NCI-H2196 treated with DMSO at 0.1 percent for 48 hours (cell line): ENCODE measurements around the gene SUCLG1.
"Not testable (repeated sequence)": the region's sequence is repeated elsewhere in the genome, so short reads cannot be mapped to it uniquely, and the experiment has no call there.

Experiments used
- DNase-seq: peaks from one replicate; lab custom pipeline; 2025; ENCODE audit not compliant: unreplicated experiment; lab: John Stamatoyannopoulos, UW

SUCLG1 gene

GRCh38 chr2:84459018-84459943, at the start of gene SUCLG1:
TSS of gene SUCLG1 (minus strand) at chr2:84459280. CDS start at chr2:84459269, 11 bp downstream.
- peak; percentile 25 for DNase-seq

- DNase-seq, result no peak
Observed at GRCh38 chr2:84498150-84498799, 39.2 kb upstream of the SUCLG1 start.

GRCh38 chr2:84497285-84497684, 38.2 kb upstream of the SUCLG1 start:
- DNase-seq, result no peak

- no peak for DNase-seq
Observed at GRCh38 chr2:84496386-84496785, 37.3 kb upstream of the SUCLG1 start.

- peak; percentile 6 for DNase-seq
Observed at GRCh38 chr2:84495539-84496146, 36.6 kb upstream of the SUCLG1 start.

GRCh38 chr2:84494070-84494469, 35.0 kb upstream of the SUCLG1 start:
- DNase-seq, result no peak

- DNase-seq, result no peak
Observed at GRCh38 chr2:84493514-84493913, 34.4 kb upstream of the SUCLG1 start.

- no peak for DNase-seq
Observed at GRCh38 chr2:84492571-84492970, 33.5 kb upstream of the SUCLG1 start.

- no peak for DNase-seq
Observed at GRCh38 chr2:84491741-84492140, 32.7 kb upstream of the SUCLG1 start.

- DNase-seq, result no peak
Observed at GRCh38 chr2:84491256-84491655, 32.2 kb upstream of the SUCLG1 start.

GRCh38 chr2:84487298-84487996, 28.4 kb upstream of the SUCLG1 start:
- no peak for DNase-seq

GRCh38 chr2:84486441-84487115, 27.5 kb upstream of the SUCLG1 start:
- no peak for DNase-seq

GRCh38 chr2:84483320-84483719, 24.2 kb upstream of the SUCLG1 start:
- no peak for DNase-seq

- no peak for DNase-seq
Observed at GRCh38 chr2:84482603-84483002, 23.5 kb upstream of the SUCLG1 start.

GRCh38 chr2:84481702-84482101, 22.6 kb upstream of the SUCLG1 start:
- no peak for DNase-seq

GRCh38 chr2:84478867-84479266, 19.8 kb upstream of the SUCLG1 start:
- DNase-seq, result no peak

GRCh38 chr2:84477886-84478285, 18.8 kb upstream of the SUCLG1 start:
- DNase-seq, result no peak

GRCh38 chr2:84474176-84474575, 15.1 kb upstream of the SUCLG1 start:
- no peak for DNase-seq

GRCh38 chr2:84472856-84473565, 13.9 kb upstream of the SUCLG1 start:
- DNase-seq, result no peak

GRCh38 chr2:84472423-84472822, 13.3 kb upstream of the SUCLG1 start:
- not testable (repeated sequence) for DNase-seq
